Upper lobe of left lung (tissue), 6 donors: ENCODE measurements around the gene TBC1D12. TPM values are rescaled to one million over a fixed set of nuclear protein-coding genes. Genes with fewer than 3 reads are reported as not detected.
A peak's percentile ranks its signal among the peaks of the same experiment; 100 is the strongest.

ENCODE experiments used
- ATAC-seq, 2 donors: fragments of 200-7000 bp; cut with Tn5 transposase; one replicate each; pipeline ENCODE4 v1.9.1; 2022; ENCODE audit warnings: mild to moderate bottlenecking in 2 of 2, moderate library complexity in 2 of 2; ENCODE audit not compliant: low FRiP score in 2 of 2
- DNase-seq, 2 donors: peaks; one replicate each; pipeline ENCODE4 v3.0.0-alpha.2; 2019 to 2020
- H3K27ac ChIP-seq, 4 donors: fragments of 200-600 bp; sonication (generic); one replicate each; pipeline ENCODE4 v1.5.1; 2016 to 2019
- H3K27me3 ChIP-seq, 4 donors: fragments of 200-600 bp; sonication (generic); one replicate each; pipeline ENCODE4 v1.5.1; 2017 to 2019
- H3K36me3 ChIP-seq, 4 donors: fragments of 200-600 bp; sonication (generic); one replicate each; pipeline ENCODE4 v1.5.1; 2016 to 2019
- H3K4me1 ChIP-seq, 4 donors: fragments of 200-600 bp; sonication (generic); one replicate each; pipeline ENCODE4 v1.5.1; 2018 to 2019
- H3K4me3 ChIP-seq, 4 donors: fragments of 200-600 bp; sonication (generic); one replicate each; pipeline ENCODE4 v1.5.1; 2017 to 2019; ENCODE audit warnings: mild to moderate bottlenecking in 2 of 4, moderate library complexity in 1 of 4
- H3K9me3 ChIP-seq, 4 donors: fragments of 200-600 bp; sonication (generic); one replicate each; pipeline ENCODE4 v1.5.1; 2018 to 2019
- EP300 ChIP-seq, 4 donors: sonication (generic); formaldehyde crosslinking; IDR thresholded peaks; one replicate each; pipeline ENCODE4 v1.5.1; 2017; ENCODE audit warnings: antibody characterized with exemption in 4 of 4, control low read depth in 2 of 4
- POLR2A ChIP-seq, 4 donors: fragments of 450-650 bp; IDR thresholded peaks; one replicate each; pipeline ENCODE4 v1.5.1; 2016 to 2017; ENCODE audit warnings: antibody characterized with exemption in 4 of 4, mild to moderate bottlenecking in 2 of 4
- POLR2AphosphoS5 ChIP-seq, 2 donors: sonication (generic); formaldehyde crosslinking; IDR thresholded peaks; one replicate each; pipeline ENCODE4 v1.5.1; 2017; ENCODE audit warnings: antibody characterized with exemption in 2 of 2
- WGBS, 2 donors: methylation state at CpG; one replicate each; pipeline ENCODE4 v1.1.5; 2017 to 2018; 5-methylcytosine and 5-hydroxymethylcytosine counted together
- total RNA-seq, 6 donors: library from RNA; depleted of rRNA in 4 of 6; stranded (reverse); fragments of >200 nt in 4 of 6; gene quantifications; one replicate each; pipeline versions ENCODE4 v1.1.0 to v1.2.1, GENCODE V29; 2016 to 2021
- TF ChIP-seq, protein P1 (sequence below), 6 experiments: fragments of 450-650 bp in 4 of 6; fragments of 200-600 bp in 2 of 6; sonication (generic) in 2 of 6; IDR thresholded peaks; one replicate each; pipeline ENCODE4 v1.5.1; 2016 to 2019; ENCODE audit warnings: antibody characterized with exemption in 6 of 6
- donor health status: DM: no; HTN: no; CAD: no; lungs with moderate emphysema.
- donor health status: DM: no; HTN: yes; CAD: no; lungs with severe emphysema.

The TBC1D12 gene
- total RNA-seq, 6 donors from 2014 or later: 10.5 to 36.7 (median 16.5) TPM

DNA sequence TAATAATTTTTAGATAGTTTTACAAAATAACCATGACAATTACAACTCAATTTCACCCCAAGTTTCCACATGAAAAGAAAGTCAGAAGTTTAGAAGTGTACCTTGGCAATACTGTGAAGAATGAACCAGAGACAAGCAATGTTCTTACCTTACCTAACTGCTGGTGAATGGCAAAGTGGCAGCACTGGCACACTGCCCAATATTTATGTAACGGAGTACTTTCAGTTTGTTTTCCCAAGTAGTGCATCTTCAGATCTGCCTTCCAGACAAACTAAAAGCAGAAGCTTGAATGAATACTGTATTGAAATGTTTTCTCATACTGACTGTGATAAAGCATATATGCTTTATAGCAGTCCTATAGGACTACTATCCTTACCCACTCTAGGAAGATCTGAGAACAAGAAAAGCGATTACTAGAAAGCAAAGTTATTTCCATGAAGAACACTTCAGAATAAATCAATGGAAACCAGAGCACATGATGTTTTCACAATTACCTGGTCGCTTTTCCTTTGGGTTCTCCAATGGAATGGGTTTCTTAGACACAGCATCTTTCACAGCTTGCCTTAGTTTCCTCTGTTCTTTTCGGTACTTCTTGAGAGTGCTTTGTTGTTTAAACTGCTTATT, 41.1 kb upstream of the TBC1D12 start:
- Histone ChIP-seq H3K9me3 (no peaks in the 10 kb centered on the region), H3K27ac (no peak overlapping the region), H3K4me1 (peaks cover 8 to 25% (median 17%) of the 10 kb centered on the region in 4 donors), H3K4me3 (peak overlapping the region in 1 of 4 donors; percentile 68), H3K27me3 (no peaks in the 10 kb centered on the region), H3K36me3 (peaks cover 0 to 28% (median 2%) of the 10 kb centered on the region in 4 donors)
- 65 to 68% methylated on average over 4 of the region's 4 CpGs for WGBS, 2 donors
- ATAC-seq: no peak
- TF ChIP-seq POLR2AphosphoS5 (IDR thresholded peaks at IDR 0.05): no peak
- TF ChIP-seq, protein P1, sequence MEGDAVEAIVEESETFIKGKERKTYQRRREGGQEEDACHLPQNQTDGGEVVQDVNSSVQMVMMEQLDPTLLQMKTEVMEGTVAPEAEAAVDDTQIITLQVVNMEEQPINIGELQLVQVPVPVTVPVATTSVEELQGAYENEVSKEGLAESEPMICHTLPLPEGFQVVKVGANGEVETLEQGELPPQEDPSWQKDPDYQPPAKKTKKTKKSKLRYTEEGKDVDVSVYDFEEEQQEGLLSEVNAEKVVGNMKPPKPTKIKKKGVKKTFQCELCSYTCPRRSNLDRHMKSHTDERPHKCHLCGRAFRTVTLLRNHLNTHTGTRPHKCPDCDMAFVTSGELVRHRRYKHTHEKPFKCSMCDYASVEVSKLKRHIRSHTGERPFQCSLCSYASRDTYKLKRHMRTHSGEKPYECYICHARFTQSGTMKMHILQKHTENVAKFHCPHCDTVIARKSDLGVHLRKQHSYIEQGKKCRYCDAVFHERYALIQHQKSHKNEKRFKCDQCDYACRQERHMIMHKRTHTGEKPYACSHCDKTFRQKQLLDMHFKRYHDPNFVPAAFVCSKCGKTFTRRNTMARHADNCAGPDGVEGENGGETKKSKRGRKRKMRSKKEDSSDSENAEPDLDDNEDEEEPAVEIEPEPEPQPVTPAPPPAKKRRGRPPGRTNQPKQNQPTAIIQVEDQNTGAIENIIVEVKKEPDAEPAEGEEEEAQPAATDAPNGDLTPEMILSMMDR (IDR thresholded peaks at IDR 0.05): no peak
- TF ChIP-seq POLR2A (IDR thresholded peaks at IDR 0.05): no peak
- no peak for TF ChIP-seq EP300 (IDR thresholded peaks at IDR 0.05)
- peak in 1 of 2 donors; percentile 32 for DNase-seq

DNA sequence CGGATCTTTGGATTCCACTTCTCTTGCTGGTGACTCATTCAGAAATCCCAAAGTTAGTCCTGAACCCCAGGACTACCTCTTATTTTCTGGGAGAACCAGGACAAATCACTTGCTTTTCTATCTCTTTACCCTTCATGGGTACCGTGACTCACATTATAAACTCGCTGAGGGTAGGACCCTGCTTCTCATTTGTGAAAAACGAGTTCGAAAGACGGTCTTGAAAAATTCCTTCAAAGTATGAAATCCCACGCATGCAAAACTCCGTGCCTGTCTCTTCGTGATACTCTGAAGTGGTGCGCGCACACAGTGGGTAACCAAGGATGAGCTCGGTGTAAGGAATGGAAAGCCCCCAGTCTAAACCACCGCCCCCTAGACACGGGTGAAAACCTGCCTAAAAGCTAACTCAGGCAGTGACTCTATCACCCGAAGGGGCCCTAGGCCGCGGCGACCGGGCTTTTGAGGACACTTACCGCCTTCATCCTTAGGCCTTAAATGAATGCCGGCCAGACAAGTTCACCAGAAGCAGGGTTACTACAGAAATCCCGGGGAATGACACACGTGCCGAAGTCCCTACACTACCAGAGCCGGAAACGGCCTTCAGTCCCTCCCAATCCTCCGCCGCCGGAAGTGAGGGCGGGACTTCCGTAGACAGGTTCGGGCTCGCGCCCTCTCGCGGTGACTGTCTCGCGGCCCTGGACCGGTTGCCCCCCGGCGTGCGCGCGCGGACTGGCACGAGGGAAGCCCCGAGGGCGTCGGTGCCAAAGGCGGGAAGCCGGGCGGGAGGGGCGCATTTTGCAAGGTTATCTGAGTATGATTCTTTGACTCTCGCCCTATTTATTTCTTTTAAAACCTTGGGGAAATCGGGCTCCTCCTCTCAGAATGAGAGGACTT, 39.7 kb upstream of the TBC1D12 start, which contains the start of gene NOC3L:
Gene NOC3L, minus strand, starts transcription at position 580 of the 891 bp plus-strand sequence. Its CDS starts 101 bp downstream, at position 479.
- Histone ChIP-seq H3K36me3 (peaks cover 0 to 14% (median 0%) of the 10 kb centered on the region in 4 donors), H3K9me3 (no peaks in the 10 kb centered on the region), H3K4me3 (peak within 1 kb of the TSS; percentile 55 to 80 (median 71)), H3K27me3 (no peaks in the 10 kb centered on the region), H3K4me1 (peaks cover 8 to 25% (median 17%) of the 10 kb centered on the region in 4 donors), H3K27ac (peak within 1 kb of the TSS; percentile 70 to 79 (median 74))
- TF ChIP-seq POLR2AphosphoS5 (IDR thresholded peaks at IDR 0.05) (peak; percentile 58 to 62), POLR2A (IDR thresholded peaks at IDR 0.05) (peak in 2 of 4 donors; percentile 14 to 42), EP300 (IDR thresholded peaks at IDR 0.05) (no peak)
- TF ChIP-seq, protein P1 (IDR thresholded peaks at IDR 0.05): peak; percentile 80 to 94 (median 86)
- peak; percentile 99 to 100 for ATAC-seq
- peak; percentile 95 to 98 for DNase-seq
- WGBS, 2 donors: 0 to 1% methylated on average over 27 to 49 of the region's 55 CpGs

DNA sequence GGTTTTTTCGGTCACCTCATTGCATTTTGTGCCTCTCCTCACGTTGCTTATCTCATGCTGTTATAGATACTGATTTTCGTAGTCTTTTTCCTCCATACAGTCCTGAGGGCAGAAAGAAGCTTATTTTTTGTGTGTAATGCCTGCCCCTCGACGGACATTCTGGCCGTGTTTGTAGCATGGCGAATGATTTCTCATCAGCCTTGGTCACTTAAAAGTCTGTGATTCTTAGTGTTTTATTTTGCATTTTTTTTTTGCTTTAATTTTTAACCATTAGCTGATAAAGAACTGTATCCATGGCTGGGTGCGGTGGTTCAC, 39.1 kb upstream of the TBC1D12 start:
- H3K36me3 ChIP-seq: peaks cover 0 to 8% (median 0%) of the 10 kb centered on the region in 4 donors
- WGBS, 2 donors: 50 to 55% methylated on average over 8 of the region's 8 CpGs
- TF ChIP-seq POLR2AphosphoS5 (IDR thresholded peaks at IDR 0.05) (no peak), POLR2A (IDR thresholded peaks at IDR 0.05) (no peak), EP300 (IDR thresholded peaks at IDR 0.05) (no peak)
- TF ChIP-seq, protein P1 (IDR thresholded peaks at IDR 0.05): no peak
- no peak for DNase-seq
- peak overlapping the region in 3 of 4 donors; percentile 70 to 79 (median 77) for H3K27ac ChIP-seq
- H3K4me1 ChIP-seq: peaks cover 8 to 25% (median 17%) of the 10 kb centered on the region in 4 donors
- H3K9me3 ChIP-seq: no peaks in the 10 kb centered on the region
- peak overlapping the region in 3 of 4 donors; percentile 68 to 80 (median 74) for H3K4me3 ChIP-seq
- H3K27me3 ChIP-seq: no peaks in the 10 kb centered on the region
- ATAC-seq: peak in 1 of 2 donors; percentile 39

DNA sequence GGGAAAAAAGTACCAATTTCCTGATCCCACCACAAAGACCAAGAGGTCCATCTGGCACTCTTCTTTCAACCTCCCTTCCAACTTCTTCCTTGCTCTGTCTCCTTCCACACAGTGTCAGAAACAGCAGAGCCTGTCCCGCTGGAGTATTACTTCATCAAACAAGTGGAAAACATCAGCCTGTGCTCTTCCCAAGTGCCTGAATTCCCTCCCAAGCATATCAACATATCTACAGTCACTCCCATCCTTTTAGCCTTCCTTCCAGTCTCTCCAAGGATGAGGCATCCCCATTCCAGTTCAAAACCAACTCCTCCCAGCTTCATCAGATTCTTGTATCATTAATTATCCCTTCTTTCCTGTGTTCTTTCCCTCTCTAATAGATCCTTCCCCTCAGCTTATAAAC, 37.9 kb upstream of the TBC1D12 start:
- Histone ChIP-seq H3K36me3 (no peaks in the 10 kb centered on the region), H3K9me3 (no peaks in the 10 kb centered on the region), H3K4me1 (peaks cover 8 to 25% (median 17%) of the 10 kb centered on the region in 4 donors), H3K27me3 (no peaks in the 10 kb centered on the region), H3K27ac (no peak overlapping the region), H3K4me3 (no peak overlapping the region)
- TF ChIP-seq, protein P1 (IDR thresholded peaks at IDR 0.05): no peak
- TF ChIP-seq POLR2A (IDR thresholded peaks at IDR 0.05) (no peak), POLR2AphosphoS5 (IDR thresholded peaks at IDR 0.05) (no peak)
- no peak for DNase-seq
- peak in 1 of 2 donors; percentile 63 for ATAC-seq
- 80 to 86% methylated on average over 1 of the region's 1 CpG for WGBS, 2 donors
